HG03520 (cell line): ENCODE data around the gene SIPA1L3.

Experiments
- ATAC-seq: cut with Tn5 transposase; IDR thresholded peaks from one replicate; pipeline ENCODE4 v1.9.1; 2021; ENCODE audit warnings: mild to moderate bottlenecking, moderate library complexity; ENCODE audit not compliant: unreplicated experiment

SIPA1L3 gene

DNA sequence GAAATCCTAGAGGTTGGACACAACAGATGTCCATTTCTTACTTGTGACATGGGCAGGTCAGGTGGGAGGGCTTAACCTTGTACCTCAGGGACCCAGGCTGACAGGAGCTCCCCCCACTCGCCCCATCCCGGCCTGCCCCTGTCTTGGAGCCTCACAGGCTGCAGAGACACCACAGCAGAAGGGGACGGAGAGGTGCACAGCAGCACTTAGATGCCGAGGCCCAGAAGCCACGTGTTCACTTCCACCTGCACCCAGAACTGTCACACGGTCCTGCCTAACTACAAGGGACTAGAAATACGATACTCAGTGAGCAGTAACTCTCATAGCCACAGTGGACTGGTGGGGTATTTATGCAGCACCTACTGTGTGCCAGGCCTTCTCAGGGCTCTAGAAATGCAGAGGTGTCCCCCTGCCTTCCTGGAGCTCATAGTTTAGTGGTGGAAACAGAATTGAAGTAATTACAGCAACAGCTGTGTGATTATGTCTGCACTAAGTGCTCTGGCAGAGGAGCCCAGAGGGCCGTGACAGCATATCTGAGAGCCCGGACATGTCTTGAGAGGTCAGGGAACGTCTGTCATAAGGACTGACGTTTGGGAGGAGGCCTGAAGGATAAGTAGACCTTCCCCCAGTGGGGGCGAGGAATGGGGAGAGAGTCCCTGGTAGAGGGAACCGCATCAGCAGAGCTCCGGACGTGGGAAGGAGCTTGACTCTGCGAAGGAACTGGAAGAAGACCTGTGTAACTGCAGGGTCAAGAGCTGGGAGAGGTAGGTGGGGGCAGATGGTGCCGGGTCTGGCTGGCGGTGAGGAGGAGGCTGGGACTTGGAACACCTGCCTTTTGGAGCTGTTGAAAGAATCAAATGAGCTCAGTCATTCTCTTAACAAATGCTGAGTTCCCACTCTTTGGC, 130.0 kb downstream of the SIPA1L3 start:
- no peak for ATAC-seq

DNA sequence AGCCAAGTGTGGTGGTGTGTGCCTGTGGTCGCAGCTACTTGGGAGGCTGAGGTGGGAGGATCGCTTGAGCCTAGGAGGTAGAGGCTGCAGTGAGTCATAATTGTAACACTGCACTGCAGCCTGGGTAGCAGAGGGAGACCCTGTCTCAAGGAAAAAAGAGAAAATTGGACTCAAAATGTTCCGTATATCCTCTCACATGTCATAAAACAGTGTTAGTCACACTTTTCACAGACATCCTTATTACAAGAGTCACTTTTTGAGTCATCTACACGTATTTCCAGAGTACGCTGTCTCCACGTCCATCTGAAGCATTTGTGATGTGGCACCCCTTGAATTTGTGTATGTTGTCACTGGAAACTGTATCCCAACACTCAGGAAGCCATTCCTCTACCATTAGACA, 133.0 kb downstream of the SIPA1L3 start:
- no peak for ATAC-seq

DNA sequence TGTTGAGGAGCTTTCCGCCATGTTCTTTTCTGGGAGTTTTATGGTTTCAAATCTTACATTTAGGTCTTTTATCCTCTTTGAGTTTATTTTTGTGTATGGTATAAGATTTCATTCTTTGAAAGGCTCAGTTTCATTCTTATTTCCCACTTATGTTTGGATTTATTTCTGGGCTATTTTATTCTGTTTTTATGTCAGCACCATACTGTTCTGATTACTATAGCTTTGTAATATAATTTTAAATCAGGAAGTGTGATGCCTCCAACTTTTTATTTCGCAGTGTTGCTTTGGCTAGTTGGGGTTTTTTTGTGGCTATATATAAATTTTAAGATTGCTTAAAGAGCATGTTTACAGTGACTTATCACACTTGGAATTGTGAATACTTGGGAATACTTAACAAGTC, 135.1 kb downstream of the SIPA1L3 start:
- no peak for ATAC-seq

DNA sequence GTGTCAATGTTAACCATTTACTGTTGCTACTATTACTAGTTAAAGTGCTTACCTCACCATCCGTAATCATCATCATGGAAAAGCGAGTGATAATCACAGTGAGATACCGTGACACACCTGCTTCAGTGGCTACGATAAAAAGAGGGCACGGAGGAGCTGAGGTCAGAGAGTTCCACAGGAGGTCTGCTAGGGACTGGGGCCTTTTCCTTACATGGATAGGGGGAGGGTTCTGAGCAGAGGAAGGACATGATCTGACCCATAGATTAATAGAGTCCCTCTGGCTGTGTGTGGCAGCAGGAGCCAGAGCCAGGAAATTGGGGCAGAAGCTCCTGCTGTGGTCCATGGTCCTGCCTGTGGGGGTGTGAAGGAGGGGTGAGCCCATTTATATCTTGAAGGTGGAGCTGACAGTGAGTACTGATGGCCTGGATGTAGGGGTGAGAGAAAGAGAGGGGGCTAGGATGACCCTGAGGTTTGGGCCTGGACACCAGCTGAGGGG, 136.7 kb downstream of the SIPA1L3 start:
- no peak for ATAC-seq

DNA sequence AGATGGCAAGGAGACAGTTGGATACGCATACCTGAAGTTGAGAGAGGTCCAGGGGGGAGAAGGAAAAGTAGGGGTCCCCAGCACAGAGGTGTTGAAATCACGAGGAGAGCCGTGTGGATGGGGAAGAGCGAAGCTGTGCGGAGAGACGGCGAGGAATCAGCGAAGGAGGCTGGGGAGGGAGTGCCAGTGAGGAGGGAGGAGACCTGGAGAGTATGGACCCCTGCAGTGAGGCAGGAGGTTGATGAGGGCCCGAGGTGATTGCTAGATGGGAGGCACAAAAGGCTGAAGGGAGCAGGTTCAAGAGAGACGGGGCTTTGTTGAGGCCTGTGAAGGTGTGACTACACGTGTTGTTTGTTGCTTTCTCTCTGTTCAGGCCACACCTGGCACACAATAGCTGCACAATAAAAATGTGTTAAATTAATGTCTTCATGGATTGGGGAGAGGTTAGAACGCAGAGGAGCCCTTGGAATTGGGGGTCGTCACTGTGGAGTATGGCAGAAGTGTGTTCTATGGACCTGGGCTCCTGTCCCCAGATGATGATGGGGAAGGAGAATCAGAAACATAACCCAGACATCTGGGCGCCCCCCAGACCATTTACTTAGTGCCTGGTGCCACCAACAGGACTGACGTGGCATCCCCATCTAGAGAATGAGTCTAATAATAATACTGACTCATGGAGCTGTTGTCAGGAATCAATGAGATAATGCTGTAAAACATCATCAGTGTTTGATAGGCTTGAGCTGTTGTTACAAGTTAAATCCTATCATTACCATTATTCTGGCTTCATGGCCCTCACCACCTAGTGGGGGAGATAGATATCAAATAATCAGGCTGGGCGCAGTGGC, 137.5 kb downstream of the SIPA1L3 start:
- no peak for ATAC-seq

DNA sequence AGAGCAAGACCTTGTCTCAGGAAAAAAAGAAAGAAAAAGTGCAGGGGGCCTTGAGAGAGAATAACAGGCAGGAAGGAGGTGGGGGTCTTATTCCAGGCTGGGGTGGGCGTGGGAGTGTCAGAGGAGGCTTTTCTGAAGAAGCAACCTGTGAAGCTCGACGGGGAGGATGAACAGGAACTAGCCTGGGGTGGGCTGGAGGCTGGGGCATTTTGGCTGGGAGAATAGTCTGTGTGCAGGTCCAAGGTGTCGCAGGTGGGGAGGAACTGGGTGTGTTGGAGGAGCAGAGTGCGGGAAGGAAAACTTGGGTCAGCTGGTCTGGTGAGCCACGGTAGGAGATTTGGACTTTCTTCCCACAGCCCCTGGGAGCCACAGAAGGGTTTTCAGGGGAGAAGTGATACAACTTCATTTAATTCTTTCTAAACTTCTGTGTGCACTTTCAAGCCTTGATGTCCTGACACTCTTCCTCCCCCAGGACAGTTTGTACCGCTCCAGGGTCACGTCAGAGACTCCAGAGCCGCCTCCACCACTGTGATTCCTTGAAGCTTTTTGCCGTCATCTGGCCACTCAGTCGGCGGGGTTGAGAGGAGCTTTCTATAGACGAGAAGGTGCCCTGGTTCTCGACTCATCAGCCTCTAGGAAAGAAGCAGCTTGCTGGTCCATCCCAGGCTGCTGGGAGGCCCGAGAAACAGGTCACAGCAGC, 138.7 kb downstream of the SIPA1L3 start:
- no peak for ATAC-seq

DNA sequence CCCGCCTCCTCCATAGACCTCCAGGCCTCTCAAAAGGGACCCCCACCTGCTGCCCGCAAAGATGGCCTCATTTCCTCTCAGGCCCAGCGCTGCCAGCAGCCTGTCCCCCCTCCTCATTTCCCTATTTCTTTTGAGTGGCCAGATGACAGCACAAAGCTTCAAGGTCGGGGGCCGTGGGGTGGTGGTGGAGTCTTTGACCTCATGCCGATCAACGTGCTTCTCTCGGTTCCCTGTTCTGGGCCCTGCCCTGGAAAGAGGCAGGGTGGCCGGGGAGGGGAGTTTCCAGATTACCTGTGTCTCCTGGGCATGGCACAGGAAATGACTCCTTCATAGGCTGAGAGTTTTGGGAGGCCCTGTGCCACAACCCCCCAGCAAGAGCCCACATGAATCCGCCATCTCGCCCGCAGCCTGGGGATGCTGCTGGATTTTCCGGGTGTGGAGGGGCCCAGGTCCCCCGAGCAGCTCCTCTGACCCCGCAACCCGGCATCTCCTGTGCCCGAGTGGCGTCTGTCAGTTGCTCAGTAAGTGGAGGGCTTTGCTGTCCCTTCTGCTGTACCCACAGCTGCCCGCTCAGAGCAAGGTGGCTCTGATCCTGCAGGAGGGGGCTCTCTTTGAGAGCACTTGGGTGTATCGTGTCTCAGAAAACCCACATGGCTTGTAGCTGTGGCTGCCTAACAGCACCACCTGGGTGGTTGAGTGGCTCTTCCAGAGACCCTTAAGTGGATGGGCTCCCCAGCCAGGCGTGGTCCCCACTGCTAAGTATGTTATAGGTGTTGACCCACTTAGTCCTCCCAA, 139.4 kb downstream of the SIPA1L3 start:
- no peak for ATAC-seq

DNA sequence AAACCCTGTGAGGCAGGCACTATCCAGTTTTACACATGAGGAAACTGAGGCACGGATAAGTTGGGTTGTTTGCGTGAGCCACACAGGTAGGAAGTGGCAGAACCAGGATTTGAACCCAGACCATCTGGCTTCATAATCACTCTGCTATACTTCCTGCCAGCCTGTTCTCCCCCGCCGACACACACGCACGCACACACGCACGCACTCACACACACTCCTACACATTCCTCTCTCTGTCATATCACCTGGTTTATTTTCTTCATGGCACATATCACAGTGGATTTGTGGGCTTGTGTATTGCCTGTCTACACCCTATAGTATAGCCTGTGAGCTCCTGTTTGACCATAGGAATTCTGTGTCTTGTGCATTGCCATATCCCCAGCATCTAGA, 140.0 kb downstream of the SIPA1L3 start:
- no peak for ATAC-seq

DNA sequence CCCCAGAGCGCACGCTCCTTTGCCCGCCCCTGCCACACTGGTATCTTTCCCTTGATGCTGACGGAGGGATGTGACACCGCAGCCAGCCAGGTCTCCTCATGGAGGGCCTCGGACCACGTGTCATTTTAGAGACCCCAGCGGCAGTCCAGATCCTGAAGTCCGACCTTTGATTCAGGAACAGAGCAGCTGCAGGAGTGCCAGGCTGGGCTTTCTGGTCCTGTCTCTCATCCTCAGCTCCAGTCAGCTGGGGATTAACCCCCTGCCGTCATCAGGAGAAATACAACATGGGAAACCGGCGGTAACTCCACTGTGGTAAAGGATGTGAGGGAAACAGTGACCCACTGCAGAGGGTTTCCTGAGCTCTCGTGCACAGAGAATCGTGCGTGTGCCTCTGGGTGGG, 140.6 kb downstream of the SIPA1L3 start:
- ATAC-seq, result no peak

DNA sequence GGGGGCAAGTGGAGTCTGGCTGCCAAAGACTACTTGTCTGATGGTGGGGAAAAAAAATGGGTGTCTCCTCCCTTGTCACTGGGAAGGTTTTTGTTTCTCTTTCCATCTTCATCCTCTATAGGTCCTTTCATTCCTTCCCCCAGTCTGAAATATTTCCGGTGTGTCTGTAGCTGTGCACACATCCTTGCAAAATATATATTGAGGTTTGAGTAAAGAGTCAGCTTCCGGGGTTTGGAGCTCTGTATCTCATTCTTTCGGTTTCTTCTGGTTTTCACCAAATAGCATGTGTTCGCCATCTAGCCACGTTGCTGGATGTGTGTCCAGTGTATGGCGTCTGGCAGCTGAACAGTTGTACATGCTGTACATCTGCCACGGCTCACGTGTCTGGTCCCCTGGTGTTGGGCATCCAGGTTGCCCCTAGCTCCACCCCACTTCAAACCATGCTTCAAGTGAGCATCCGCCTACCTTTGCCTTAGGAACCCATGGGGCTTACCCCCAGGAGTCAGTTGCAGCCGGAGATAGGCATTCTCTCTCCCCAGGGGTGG, 142.2 kb downstream of the SIPA1L3 start:
- peak; percentile 34 for ATAC-seq

DNA sequence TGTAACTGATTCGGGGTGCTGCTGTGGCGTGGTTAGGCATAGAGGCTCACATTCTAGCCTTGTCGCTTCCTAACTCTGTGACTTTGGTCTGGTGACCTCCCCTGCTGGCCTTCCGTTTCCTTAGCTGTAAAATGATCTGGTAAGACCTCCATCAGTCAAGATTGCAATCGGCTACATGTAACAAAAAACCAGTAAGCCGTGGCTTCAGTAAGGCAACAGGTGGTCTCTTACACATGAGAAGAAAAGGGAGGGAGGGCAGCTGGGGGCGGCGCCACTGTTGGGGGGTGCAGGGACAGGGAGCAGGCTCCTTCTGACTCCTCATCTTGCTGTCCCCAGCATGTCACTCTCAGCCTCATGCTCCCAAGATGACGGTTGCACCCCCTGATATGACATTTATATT, 148.0 kb downstream of the SIPA1L3 start:
- no peak for ATAC-seq

DNA sequence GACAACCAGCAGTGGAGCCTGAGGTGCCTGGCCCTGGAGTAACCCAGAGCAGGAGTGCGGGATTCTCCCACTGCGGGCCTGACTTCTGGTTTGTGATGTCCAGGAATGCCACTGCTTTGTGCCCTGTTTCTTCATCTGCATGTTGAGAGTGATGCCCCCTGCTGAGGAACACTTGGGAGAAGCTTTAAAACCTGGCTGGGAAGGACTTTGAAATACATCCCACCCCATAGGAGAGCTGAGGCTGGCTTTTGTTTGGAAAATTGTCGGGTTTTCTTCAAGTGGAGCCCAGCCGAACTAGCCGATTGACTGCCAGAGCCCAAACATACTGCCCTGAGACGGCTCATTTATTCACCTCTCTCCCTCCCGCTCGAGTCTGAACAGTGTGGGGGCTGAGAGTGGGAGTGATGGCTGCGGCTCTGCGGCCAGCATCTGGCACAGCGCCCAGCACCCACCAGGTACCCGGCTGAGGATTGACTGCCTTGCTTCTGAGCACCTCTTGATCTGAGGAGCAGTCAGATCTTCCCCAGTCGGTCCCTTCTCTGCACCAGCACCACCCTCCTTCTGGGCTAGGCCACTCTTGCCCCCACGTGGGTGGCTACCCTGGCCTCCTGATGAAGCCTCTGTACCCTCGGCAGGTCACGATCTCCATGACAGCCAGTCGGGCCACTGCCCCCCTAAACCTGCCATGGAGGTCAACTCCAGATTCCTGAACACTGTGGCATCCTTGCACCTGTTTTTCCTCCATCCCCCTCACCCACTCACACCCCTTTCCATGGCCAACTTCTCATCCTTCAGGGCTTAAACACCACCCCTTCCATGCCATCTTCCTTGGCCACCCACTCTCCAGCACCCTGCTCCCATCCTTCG, 148.9 kb downstream of the SIPA1L3 start:
- ATAC-seq, result no peak

DNA sequence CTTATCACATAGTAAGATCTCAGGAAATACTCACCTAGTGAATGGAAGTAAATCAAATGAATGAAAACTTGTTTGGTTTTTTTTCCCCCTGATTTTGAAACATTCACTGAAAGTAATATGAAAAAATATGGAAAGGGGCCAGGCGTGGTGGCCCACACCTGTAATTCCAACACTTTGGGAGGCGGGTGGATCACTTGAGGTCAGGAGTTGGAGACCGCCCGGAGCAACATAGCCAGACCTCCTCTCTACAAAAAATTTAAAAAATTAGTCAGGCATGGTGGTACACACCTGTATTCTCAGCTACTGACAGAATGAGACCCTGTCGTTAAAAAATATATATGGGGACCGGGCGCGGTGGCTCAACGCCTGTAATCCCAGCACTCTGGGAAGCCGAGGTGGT, 149.6 kb downstream of the SIPA1L3 start:
- no peak for ATAC-seq

DNA sequence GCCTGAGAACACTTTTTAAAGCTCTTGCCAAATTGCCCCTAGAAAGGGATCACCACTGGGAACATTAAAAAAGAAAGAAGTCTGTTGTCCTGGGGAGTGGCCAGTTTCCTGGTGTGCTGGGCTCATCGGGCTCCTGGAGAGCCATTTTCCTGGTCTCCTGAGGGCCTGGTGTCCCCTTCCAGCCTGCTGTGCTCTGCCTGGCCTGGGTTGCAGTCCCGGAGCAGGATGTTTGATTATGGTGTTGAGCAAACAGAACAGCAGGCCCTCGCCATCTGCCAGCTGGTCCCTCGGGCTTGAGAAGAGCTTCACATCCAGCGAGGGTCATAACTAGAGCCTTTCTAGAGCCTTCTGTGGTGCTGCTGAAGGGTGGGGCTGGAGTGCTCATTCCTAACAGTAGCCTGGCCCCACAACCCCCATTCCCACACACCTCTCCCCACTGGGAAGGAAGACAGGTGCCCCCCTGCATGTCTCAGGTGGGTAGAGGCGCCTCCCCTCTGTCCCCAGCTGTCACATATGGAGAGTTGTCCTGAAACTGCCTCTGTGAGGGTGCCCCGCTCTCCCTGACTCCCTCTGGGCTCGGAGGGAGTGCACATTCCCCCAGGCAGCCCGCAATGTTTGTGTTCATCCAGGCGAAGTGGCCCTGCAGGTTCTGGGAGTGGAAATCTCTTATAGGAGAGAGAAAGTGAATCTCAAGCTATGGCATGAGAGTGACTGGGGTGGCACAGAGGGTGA, 151.1 kb downstream of the SIPA1L3 start:
- ATAC-seq, result no peak

DNA sequence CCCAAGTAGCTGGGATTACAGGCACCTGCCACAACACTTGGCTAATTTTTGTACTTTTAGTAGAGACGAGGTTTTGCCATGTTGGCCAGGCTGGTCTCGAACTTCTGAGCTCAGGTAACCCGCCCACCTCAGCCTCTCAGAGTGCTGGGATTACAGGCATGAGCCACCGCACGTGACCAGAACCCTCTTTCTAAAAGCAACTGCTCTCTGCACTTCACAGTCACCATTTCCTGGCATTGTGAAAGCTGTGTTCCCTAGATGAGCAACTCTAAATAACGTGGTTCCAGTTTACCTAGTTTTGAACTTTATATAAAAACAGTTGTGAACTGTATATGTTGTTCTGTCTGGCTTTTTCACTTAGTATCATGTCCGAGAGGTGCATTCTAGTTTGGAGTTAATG, 152.9 kb downstream of the SIPA1L3 start:
- no peak for ATAC-seq

DNA sequence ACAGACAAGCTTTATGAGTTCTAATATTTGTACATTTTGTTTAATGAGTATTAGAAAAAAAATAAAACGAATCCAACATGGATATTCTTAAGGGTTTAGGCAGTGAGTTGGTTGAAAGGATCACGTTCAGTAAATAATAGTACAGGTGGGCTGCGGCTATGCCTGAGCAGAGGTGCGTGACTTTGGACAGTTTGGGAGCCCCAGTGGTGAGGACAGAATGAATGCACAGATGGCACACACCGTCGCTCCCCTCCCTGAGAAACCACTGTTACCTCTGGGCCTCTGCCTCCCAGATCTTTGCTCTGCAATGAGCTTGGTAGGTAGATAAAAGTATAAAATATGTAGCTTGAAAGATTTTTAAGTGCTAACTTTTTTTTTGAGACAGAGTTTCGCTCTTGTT, 153.3 kb downstream of the SIPA1L3 start:
- no peak for ATAC-seq

DNA sequence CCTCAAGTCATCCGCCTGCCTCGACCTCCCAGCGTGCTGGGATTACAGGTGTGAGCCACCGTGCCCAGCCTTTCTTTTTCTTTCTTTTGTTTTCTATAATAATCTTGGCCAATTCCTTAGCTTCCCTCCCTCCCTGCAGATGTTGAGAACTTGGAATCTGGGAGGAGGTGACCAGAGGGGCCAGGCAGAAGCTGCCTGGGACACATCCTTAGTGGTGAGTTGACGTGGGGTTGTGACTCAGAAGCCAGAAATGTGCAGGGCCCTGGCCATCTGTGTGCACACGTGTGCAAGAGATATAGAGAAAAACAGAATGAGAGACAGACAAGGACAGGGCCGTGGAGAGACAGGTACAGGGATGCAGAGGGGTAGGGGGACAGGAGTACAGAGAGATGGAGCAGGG, 154.3 kb downstream of the SIPA1L3 start:
- no peak for ATAC-seq

DNA sequence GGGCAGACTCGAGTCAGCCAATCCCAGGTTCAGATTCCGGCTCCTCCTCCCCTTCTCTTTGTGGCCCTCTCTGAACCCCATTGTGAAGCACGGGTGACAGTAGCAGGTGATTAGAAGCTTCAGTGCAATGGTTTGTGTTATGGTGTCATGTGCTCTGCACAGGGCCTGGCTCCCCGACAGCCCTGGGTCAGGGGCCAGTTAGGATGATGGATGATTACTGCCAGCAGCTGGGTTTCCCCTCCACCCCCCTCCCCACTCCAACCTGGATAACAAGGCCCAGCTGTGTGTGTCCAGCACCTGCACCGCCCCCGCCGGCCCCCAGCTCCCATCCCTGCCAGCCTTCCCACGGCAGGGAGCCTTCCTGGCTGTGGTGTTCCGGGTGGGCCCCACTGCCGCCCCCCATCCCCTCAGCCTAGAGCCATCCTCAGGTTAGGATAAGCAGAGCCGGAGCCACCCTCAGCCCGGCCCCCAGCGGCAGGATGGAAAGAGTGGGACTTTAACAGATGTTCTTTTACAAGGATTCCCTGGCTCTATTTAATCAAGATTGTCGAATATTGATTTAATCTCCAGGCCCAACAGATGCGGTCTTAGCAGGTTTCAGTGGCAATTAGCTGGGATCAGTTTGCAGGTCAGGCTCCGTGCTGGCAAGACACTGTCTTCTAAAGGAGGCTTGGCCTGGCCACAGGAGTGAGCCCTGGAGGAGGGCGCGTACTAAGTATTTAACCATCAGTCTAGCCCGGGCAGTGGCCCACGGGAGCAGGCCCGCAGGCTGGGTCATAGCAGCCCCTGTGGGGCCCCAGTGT, 156.2 kb downstream of the SIPA1L3 start:
- ATAC-seq, result no peak
